Panc1 (cell line): ENCODE measurements around the gene DCST2. TPM values are rescaled to one million over a fixed set of nuclear protein-coding genes. Genes with fewer than 3 reads are reported as not detected.

Experiments
- ATAC-seq: fragments of 200-7000 bp; cut with Tn5 transposase; 2 replicates; pipeline ENCODE4 v1.9.1; 2020; ENCODE audit warnings: mild to moderate bottlenecking, moderate library complexity
- BruUV-seq: library from RNA; stranded (reverse); fragments of 400-500 nt; replicated peaks from 2 replicates; lab custom pipeline; 2021; lab: Mats Ljungman, UMichigan
- CTCF ChIA-PET: fragments of 300-600 bp; sonication (Branson Sonifier 250); formaldehyde crosslinking; loops from one replicate; lab custom pipeline; 2022; ENCODE audit warnings: antibody characterized with exemption; lab: Charles Lee
- POLR2A ChIA-PET: fragments of 300-600 bp; sonication (Branson Sonifier 250); formaldehyde crosslinking; loops from one replicate; lab custom pipeline; 2022; ENCODE audit warnings: antibody characterized with exemption; lab: Charles Lee
- DNase-seq: peaks from one replicate; pipeline ENCODE4 v3.0.0-alpha.2; 2010; ENCODE audit warnings: low read depth, low spot score
- H3K27ac ChIP-seq: 2 replicates; pipeline ENCODE4 v1.5.1; 2011; ENCODE audit warnings: mild to moderate bottlenecking, low read length, inconsistent platforms
- H3K27me3 ChIP-seq: fragments of 200-500 bp; sonication (Bioruptor generic); 2 replicates; pipeline ENCODE4 v1.6.0; 2014; ENCODE audit warnings: low read length, inconsistent platforms; ENCODE audit not compliant: control insufficient read depth, insufficient read depth
- H3K36me3 ChIP-seq: fragments of 200-500 bp; sonication (Bioruptor generic); 2 replicates; pipeline ENCODE4 v1.5.1; 2014; ENCODE audit warnings: inconsistent platforms, mild to moderate bottlenecking, low read length, moderate library complexity; ENCODE audit not compliant: control insufficient read depth, insufficient read depth
- H3K4me1 ChIP-seq: 2 replicates; pipeline ENCODE4 v1.5.1; 2011; ENCODE audit warnings: inconsistent platforms, mild to moderate bottlenecking, low read length, moderate library complexity; ENCODE audit not compliant: control insufficient read depth, insufficient read depth
- H3K4me3 ChIP-seq, 2 experiments: 2 replicates each; pipeline ENCODE4 v1.5.1; 2011 to 2012; ENCODE audit warnings: low read depth in 2 of 2, low read length in 2 of 2, mild to moderate bottlenecking in 2 of 2, inconsistent platforms in 1 of 2, moderate library complexity in 1 of 2
- H3K9me3 ChIP-seq: fragments of 200-500 bp; sonication (Bioruptor generic); 2 replicates; pipeline ENCODE4 v1.5.1; 2014; ENCODE audit warnings: low read depth, mild to moderate bottlenecking, inconsistent platforms, low read length, moderate library complexity; ENCODE audit not compliant: control insufficient read depth, insufficient read depth
- CTCF ChIP-seq: fragments of 450-650 bp; IDR thresholded peaks from 2 replicates; pipeline ENCODE4 v1.5.1; 2017; ENCODE audit warnings: mild to moderate bottlenecking
- POLR2AphosphoS5 ChIP-seq: IDR thresholded peaks from 2 replicates; pipeline ENCODE4 v1.6.1; 2012; ENCODE audit warnings: mild to moderate bottlenecking, low read depth, low read length, moderate library complexity
- REST ChIP-seq, 2 experiments: IDR thresholded peaks; 2 replicates each; pipeline ENCODE4 v1.6.1; 2011 to 2012; ENCODE audit warnings: low read depth in 2 of 2, control low read depth in 1 of 2, low read length in 1 of 2, mild to moderate bottlenecking in 1 of 2, moderate library complexity in 1 of 2; ENCODE audit not compliant: insufficient read depth in 1 of 2
- SIN3A ChIP-seq: IDR thresholded peaks from 2 replicates; pipeline ENCODE4 v1.6.1; 2012; ENCODE audit warnings: low read depth, mild to moderate bottlenecking, low read length, moderate library complexity, borderline replicate concordance; ENCODE audit not compliant: insufficient read depth
- TCF7L2 ChIP-seq: IDR thresholded peaks from 2 replicates; pipeline ENCODE4 v1.6.1; 2011; ENCODE audit warnings: mild to moderate bottlenecking, low read depth, low read length, inconsistent platforms
- in situ Hi-C: cut with HindIII; loops from 2 replicates; pipeline ENCODE4 v1.10.0; 2016; ENCODE audit warnings: low sequenced_read_pairs, low pct_unique_long_range_greater_than_20kb
- intact Hi-C: fragments of 100-400 bp; cut with micrococcal nuclease; formaldehyde crosslinking; loops from one replicate; pipeline ENCODE4 v1.10.0; 2022; ENCODE audit not compliant: unreplicated experiment
- total RNA-seq: library from RNA; stranded (reverse); gene quantifications from one replicate; pipeline ENCODE4 v1.2.1, GENCODE V29; 2021; ENCODE audit not compliant: unreplicated experiment

DCST2 gene
- total RNA-seq, 1 experiment from 2014 or later: 0.13 TPM

- Histone ChIP-seq H3K36me3 (no peaks in the 10 kb centered on the region), H3K9me3 (no peaks in the 10 kb centered on the region), H3K4me3 (no peak overlapping the region), H3K27me3 (no peaks in the 10 kb centered on the region), H3K27ac (no peak overlapping the region), H3K4me1 (no peaks in the 10 kb centered on the region)
- in situ Hi-C loops: no loop called here
- no peak for DNase-seq
- TF ChIP-seq POLR2AphosphoS5 (no peak), TCF7L2 (no peak), CTCF (no peak), REST (IDR thresholded peaks at IDR 0.05; ENCODE audit: insufficient read depth in 1 of 2, low read depth in 2 of 2, low read length in 1 of 2) (no peak), SIN3A (no peak)
- no TSS peak for BruUV-seq
- ChIA-PET POLR2A (interaction anchor here (0.5 kb wide), 1 partner anchor 59 kb away, joined by 15 read pairs; no protein-coding TSS in a partner anchor), CTCF (no interaction called here)
- intact Hi-C loops: no loop called here
- ATAC-seq: no peak
Observed at GRCh38 chr1:155032886-155033285, 695 bp downstream of the DCST2 start.

- no peak for DNase-seq
- ChIA-PET POLR2A (no interaction called here), CTCF (interaction anchor here (0.6 kb wide), 1 partner anchor 471 kb away, joined by 3 read pairs; no protein-coding TSS in a partner anchor)
- H3K36me3 ChIP-seq: no peaks in the 10 kb centered on the region
- in situ Hi-C loops: no loop called here
- no peak overlapping the region for H3K27ac ChIP-seq
- H3K27me3 ChIP-seq: no peaks in the 10 kb centered on the region
- intact Hi-C loops: no loop called here
- no peaks in the 10 kb centered on the region for H3K4me1 ChIP-seq
- no peaks in the 10 kb centered on the region for H3K9me3 ChIP-seq
- no TSS peak for BruUV-seq
- peak; percentile 26; the same call in 1 of the 2 replicates for ATAC-seq
- no peak for TF ChIP-seq POLR2AphosphoS5
- no peak for TF ChIP-seq TCF7L2
- no peak for TF ChIP-seq CTCF
- TF ChIP-seq REST (IDR thresholded peaks at IDR 0.05; ENCODE audit: insufficient read depth in 1 of 2, low read depth in 2 of 2, low read length in 1 of 2): no peak
- TF ChIP-seq SIN3A: no peak
- no peak overlapping the region for H3K4me3 ChIP-seq
Observed at GRCh38 chr1:155030899-155031298, 2.7 kb downstream of the DCST2 start.
